K562 (cell line): Measurements from ENCODE around the gene RNF215. TPM values are rescaled to one million over a fixed set of nuclear protein-coding genes. Genes with fewer than 3 reads are reported as not detected.

Experiments
- CHD7 ChIP-seq: fragments of 200-600 bp; sonication (generic); IDR thresholded peaks from one replicate; pipeline ENCODE4 v1.6.1; 2012; ENCODE audit warnings: mild to moderate bottlenecking, low read depth, low read length, inconsistent platforms
- FIP1L1 ChIP-seq: fragments of 200-400 bp; formaldehyde crosslinking; IDR thresholded peaks from 2 replicates; pipeline ENCODE4 v1.6.1; 2018; ENCODE audit warnings: mild to moderate bottlenecking, low read depth, low read length; ENCODE audit not compliant: poor library complexity, severe bottlenecking
- HMGXB4 ChIP-seq: sonication (generic); formaldehyde crosslinking; IDR thresholded peaks from 2 replicates; pipeline ENCODE4 v1.8.1; 2023; ENCODE audit warnings: mild to moderate bottlenecking, missing genetic modification reagents
- ZNF589 ChIP-seq: fragments of 200-800 bp; sonication (Bioruptor generic); IDR thresholded peaks from 2 replicates; pipeline ENCODE4 v1.6.1; 2016; ENCODE audit warnings: low read depth, missing genetic modification characterization, missing compliant biosample characterization
- ZNF592 ChIP-seq: fragments of 450-650 bp; IDR thresholded peaks from 2 replicates; pipeline ENCODE4 v1.6.1; 2017; ENCODE audit warnings: antibody characterized with exemption, mild to moderate bottlenecking
- polyA plus RNA-seq, 8 experiments: library from polyadenylated mRNA; depleted of rRNA in 4 of 8; stranded (reverse) in 5 of 8; unstranded in 3 of 8; fragments of >200 nt; fragmentation: Nextera tagmentation in 2 of 8; fragmentation: Illumina TruSeq in 1 of 8; extraction: Ambion mirVana in 2 of 8; extraction: Trizol in 1 of 8; gene quantifications; 2 replicates each; pipeline versions ENCODE4 v1.2.1 to v1.2.3, GENCODE V29; 2011 to 2014; ENCODE audit warnings: inconsistent platforms in 1 of 8, missing spikeins in 1 of 8
- total RNA-seq, 7 experiments: library from RNA; depleted of rRNA in 6 of 7; stranded (reverse); fragments of >200 nt in 6 of 7; fragmentation: Illumina TruSeq in 2 of 7; extraction: Trizol in 2 of 7; gene quantifications; 2 replicates each; pipeline versions ENCODE4 v1.2.1 to v1.2.3, GENCODE V29; 2011 to 2021; ENCODE audit warnings: low replicate concordance in 1 of 7

Gene RNF215
- total and polyA plus RNA-seq, 9 of the 15 experiments (the other 6 are each of a cell fraction or from before 2014, with no cell fraction given), result 0.08 to 9.8 (median 2.7) TPM

- TF ChIP-seq CHD7 (no peak), ZNF589 (no peak), HMGXB4 (CRISPR knock-in tag) (no peak), ZNF592 (no peak), FIP1L1 (no peak)
Observed at GRCh38 chr22:30375312-30375849, 11.8 kb downstream of the RNF215 start (continued).
